Myocyte (in vitro differentiated cells): ENCODE measurements around the gene CALR3. TPM values are rescaled to one million over a fixed set of nuclear protein-coding genes. Genes with fewer than 3 reads are reported as not detected.

Source experiments
- DNase-seq: peaks from one replicate; pipeline ENCODE4 v3.0.0-alpha.2; 2012; ENCODE audit warnings: low read depth
- total RNA-seq: library from RNA; depleted of rRNA; stranded (reverse); fragments of >200 nt; gene quantifications from 2 replicates; pipeline ENCODE4 v1.2.3, GENCODE V29; 2014

CALR3 gene
- total RNA-seq, 1 donor from 2014 or later, result not detected

DNA sequence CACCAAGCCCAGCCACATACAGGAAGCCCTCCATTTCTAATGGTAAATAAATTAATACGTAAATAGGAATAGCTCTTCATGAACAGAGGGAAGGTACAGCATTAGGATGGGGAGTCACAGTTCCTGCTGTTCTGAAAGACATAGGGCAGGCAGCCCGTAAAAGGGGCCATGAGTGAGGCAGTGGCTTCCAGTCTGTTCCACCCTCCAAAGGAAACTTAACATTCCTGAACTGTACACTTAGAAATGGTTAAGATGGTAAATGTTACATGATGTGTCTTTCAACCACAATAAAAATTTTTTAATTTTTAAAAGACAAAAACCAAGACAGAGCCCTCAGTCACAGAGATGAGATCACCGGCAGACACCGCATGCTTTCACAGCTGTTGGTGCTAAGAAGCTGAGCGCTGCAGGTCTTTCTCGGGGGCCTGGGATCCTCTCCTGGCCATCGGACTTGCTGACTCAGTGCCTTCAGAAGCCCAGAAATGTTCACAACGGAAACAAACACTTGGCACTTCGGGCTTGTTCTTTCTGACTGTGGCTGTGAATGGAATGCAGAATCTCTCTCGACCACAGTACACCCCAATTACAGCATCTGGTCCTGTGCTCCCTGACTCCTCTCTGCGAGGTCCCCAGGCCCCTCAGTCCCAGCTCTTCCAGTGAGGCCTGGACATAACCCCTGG lies 60.6 kb downstream of the CALR3 start:
- peak; percentile 96 for DNase-seq

DNA sequence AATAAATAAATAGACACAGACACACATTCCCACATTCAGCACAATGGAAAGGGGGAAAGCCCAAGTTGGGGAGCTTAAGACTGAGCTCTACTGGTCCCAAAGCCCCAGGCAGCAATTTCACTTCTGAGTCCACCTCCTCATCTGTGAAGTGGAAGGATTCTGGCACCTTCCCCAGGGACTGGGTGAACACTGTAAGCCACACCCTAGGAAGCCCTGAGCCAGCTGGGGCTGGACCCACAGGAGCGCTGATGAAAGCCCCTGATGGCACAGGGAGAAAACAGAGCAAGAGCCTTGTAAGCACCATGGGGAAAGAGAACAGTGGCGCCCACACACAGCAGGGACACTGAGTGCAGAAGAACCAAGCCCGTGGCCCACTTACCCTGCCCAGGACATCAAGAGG lies 62.0 kb downstream of the CALR3 start:
- no peak for DNase-seq

DNA sequence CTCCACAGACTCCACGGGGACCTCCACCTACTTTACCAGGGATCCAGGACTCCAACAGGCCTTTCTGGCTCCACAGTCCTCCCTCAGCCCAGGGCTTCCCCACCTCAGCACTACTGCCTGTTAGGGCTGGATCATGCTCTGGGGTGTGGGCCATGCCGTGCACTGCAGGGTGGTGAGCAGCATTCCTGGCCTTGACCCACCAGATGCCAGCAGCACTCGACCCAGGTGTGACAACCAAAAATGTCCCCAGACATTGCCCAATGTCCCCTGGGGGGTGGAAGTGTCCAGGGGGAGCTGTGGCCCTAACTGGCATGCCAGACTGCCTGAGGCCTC lies 66.2 kb downstream of the CALR3 start:
- no peak for DNase-seq

DNA sequence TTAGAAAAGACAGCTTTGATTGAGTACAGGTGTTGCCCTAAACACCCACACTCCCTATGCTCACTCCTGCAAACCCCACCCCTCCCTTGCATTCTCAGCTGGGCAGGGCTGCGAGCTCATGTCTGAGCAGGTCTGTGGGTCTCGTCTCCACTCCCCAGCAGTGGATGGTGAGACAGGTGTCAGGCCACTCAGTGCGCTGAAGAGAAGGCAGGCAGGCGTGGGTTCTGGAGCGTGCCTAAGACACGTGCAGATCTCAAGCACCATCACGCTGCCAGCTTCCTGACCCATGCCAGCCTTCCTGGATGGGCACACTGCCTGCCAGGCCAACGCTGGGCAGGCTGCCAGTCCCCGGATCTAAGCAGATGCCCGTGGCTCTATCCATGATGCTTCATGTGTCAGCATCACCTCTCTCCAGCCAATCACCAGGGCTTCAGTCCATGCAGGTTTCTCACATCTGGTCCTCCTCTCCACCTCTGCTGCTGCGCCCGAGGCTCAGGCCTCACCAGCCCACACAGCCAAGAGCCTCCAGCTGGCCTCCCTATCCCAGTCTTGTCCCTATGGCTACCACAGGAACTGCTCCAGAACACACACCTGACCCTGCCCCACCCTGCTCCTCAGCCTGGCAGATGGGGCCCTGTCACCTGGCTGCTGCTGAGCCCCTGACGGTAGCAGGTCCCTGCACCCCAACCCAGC lies 66.8 kb downstream of the CALR3 start:
- DNase-seq, result no peak

Other genes with a start within 250 kb of the CALR3 start
- gene KLF2, start 171.3 kb downstream of the CALR3 start, total RNA-seq, result 9.2 and 13.7 TPM in 2 replicates
- 7.3 and 8.3 TPM in 2 replicates for gene EPS15L1, start 24.2 kb downstream of the CALR3 start, total RNA-seq
- 4.9 TPM in 2 replicates for gene C19orf44, start 227 bp upstream of the CALR3 start, total RNA-seq
- gene CHERP, start 46.3 kb upstream of the CALR3 start, total RNA-seq, result 6.4 and 6.8 TPM in 2 replicates
- gene SLC35E1, start 76.2 kb upstream of the CALR3 start, total RNA-seq, result 33.2 and 34.5 TPM in 2 replicates
- 9.2 and 9.5 TPM in 2 replicates for gene MED26, start 132.0 kb upstream of the CALR3 start, total RNA-seq
- gene SMIM7, start 164.0 kb upstream of the CALR3 start, total RNA-seq, result 60.3 and 64.9 TPM in 2 replicates
- gene TMEM38A, start 165.0 kb upstream of the CALR3 start, total RNA-seq, result 128 and 135 TPM in 2 replicates
- 0.05 TPM in 2 replicates for gene NWD1, start 223.7 kb upstream of the CALR3 start, total RNA-seq